ENCODE measurements around the gene UFC1. TPM values are rescaled to one million over a fixed set of nuclear protein-coding genes. Genes with fewer than 3 reads are reported as not detected.

The UFC1 gene
- total RNA-seq, 1 experiment from 2014 or later: 127 TPM

- Histone ChIP-seq H3K9me3 (ENCODE audit: control insufficient read depth, insufficient read depth, low read depth, low read length) (no peaks in the 10 kb centered on the region), H3K27me3 (ENCODE audit: control insufficient read depth, insufficient read depth, low read length) (no peaks in the 10 kb centered on the region), H3K4me3 (ENCODE audit: low read depth in 2 of 2, low read length in 2 of 2) (no peak overlapping the region), H3K27ac (ENCODE audit: low read length) (no peak overlapping the region), H3K4me1 (ENCODE audit: control insufficient read depth, insufficient read depth, low read length) (no peaks in the 10 kb centered on the region), H3K36me3 (ENCODE audit: control insufficient read depth, insufficient read depth, low read length) (no peaks in the 10 kb centered on the region)
- intact Hi-C loops (cut with micrococcal nuclease; ENCODE audit: unreplicated experiment) (loop anchor here (5.0 kb wide), 1 partner anchor 181 kb away; no protein-coding TSS in a partner anchor), in situ Hi-C loops (cut with HindIII; ENCODE audit: low pct_unique_long_range_greater_than_20kb, low sequenced_read_pairs) (no loop called here)
- TF ChIP-seq CTCF (IDR thresholded peaks at IDR 0.05) (no peak), REST (IDR thresholded peaks at IDR 0.05; ENCODE audit: insufficient read depth in 1 of 2, low read depth in 2 of 2, low read length in 1 of 2) (no peak), SIN3A (IDR thresholded peaks at IDR 0.05; ENCODE audit: borderline replicate concordance, insufficient read depth, low read depth, low read length) (no peak), TCF7L2 (IDR thresholded peaks at IDR 0.05; ENCODE audit: low read depth, low read length) (no peak), POLR2AphosphoS5 (IDR thresholded peaks at IDR 0.05; ENCODE audit: low read depth, low read length) (no peak)
- POLR2A ChIA-PET: interaction anchor here (0.5 to 0.6 kb wide), 2 partner anchors 12 to 198 kb away, joined by 4 read pairs; no protein-coding TSS in a partner anchor
- no TSS peak for BruUV-seq (replicated peaks)
- ATAC-seq: no peak
- CTCF ChIA-PET: interaction anchor here (0.8 to 1.2 kb wide), 2 partner anchors 189 to 191 kb away, joined by 3 read pairs; no protein-coding TSS in a partner anchor
- no peak for DNase-seq (ENCODE audit: low read depth, low spot score)
Measured at GRCh38 chr1:161190962-161191521, 37.3 kb downstream of the UFC1 start.

GRCh38 chr1:161191971-161192370 lies 38.2 kb downstream of the UFC1 start:
- DNase-seq (ENCODE audit: low read depth, low spot score) (no peak), ATAC-seq (no peak)
- H3K27ac ChIP-seq (ENCODE audit: low read length): no peak overlapping the region
- POLR2A ChIA-PET: no interaction called here
- H3K36me3 ChIP-seq (ENCODE audit: control insufficient read depth, insufficient read depth, low read length): no peaks in the 10 kb centered on the region
- TF ChIP-seq TCF7L2 (IDR thresholded peaks at IDR 0.05; ENCODE audit: low read depth, low read length) (no peak), SIN3A (IDR thresholded peaks at IDR 0.05; ENCODE audit: borderline replicate concordance, insufficient read depth, low read depth, low read length) (no peak), CTCF (IDR thresholded peaks at IDR 0.05) (no peak), REST (IDR thresholded peaks at IDR 0.05; ENCODE audit: insufficient read depth in 1 of 2, low read depth in 2 of 2, low read length in 1 of 2) (no peak), POLR2AphosphoS5 (IDR thresholded peaks at IDR 0.05; ENCODE audit: low read depth, low read length) (no peak)
- in situ Hi-C loops (cut with HindIII; ENCODE audit: low pct_unique_long_range_greater_than_20kb, low sequenced_read_pairs): no loop called here
- H3K27me3 ChIP-seq (ENCODE audit: control insufficient read depth, insufficient read depth, low read length): no peaks in the 10 kb centered on the region
- BruUV-seq (replicated peaks): no TSS peak
- intact Hi-C loops (cut with micrococcal nuclease; ENCODE audit: unreplicated experiment): loop anchor here (5.0 kb wide), 1 partner anchor 180 kb away; no protein-coding TSS in a partner anchor
- CTCF ChIA-PET: interaction anchor here (0.6 to 1.2 kb wide), 3 partner anchors 34 to 190 kb away, joined by 3 to 4 read pairs (median 3); partner anchors contain the start of gene TOMM40L
- no peaks in the 10 kb centered on the region for H3K4me1 ChIP-seq (ENCODE audit: control insufficient read depth, insufficient read depth, low read length)
- H3K9me3 ChIP-seq (ENCODE audit: control insufficient read depth, insufficient read depth, low read depth, low read length): no peaks in the 10 kb centered on the region
- H3K4me3 ChIP-seq (ENCODE audit: low read depth in 2 of 2, low read length in 2 of 2): no peak overlapping the region
